ENCODE data around the gene COMMD4. TPM values are rescaled to one million over a fixed set of nuclear protein-coding genes. Genes with fewer than 3 reads are reported as not detected.

Gene COMMD4
- total and polyA plus RNA-seq, 2 of the 8 experiments (the other 6 are each of a cell fraction or from before 2014, with no cell fraction given) = 131 to 236 TPM

GRCh38 chr15:75347222-75348033 is 11.6 kb downstream of the COMMD4 start:
- peak overlapping the region; percentile 63 to 87 (median 76) for H3K4me3 ChIP-seq (ENCODE audit: extremely low read depth in 1 of 4, insufficient read depth in 2 of 4, low read depth in 3 of 4, low read length in 4 of 4)
- H3K9me3 ChIP-seq (ENCODE audit: insufficient read depth in 2 of 2, low read depth in 1 of 2, low read length in 1 of 2) = no peaks in the 10 kb centered on the region
- H3K4me1 ChIP-seq (replicated peaks in 1 of 4; ENCODE audit: control insufficient read depth in 3 of 4, insufficient read depth in 4 of 4, low read length in 3 of 4) = peaks cover 0 to 9% (median 5%) of the 10 kb centered on the region in 4 experiments; a peak in 4 of 7 replicates
- H3K27ac ChIP-seq (ENCODE audit: low read depth, low read length) = no peak overlapping the region
- FAIRE-seq (no peak), DNase-seq (ENCODE audit: low read depth in 1 of 2, low spot score in 2 of 2) (peak in 1 of 2 experiments; percentile 87)
- H2BK12ac ChIP-seq (ENCODE audit: low read depth, low read length) = peak overlapping the region; percentile 39; the same call in 1 of the 2 replicates
- H3K56ac ChIP-seq (replicated peaks; ENCODE audit: insufficient read length, low read depth, low read length) = peak overlapping the region; percentile 46
- H3K14ac ChIP-seq (ENCODE audit: insufficient read length) = no peak overlapping the region
- no peak overlapping the region; the same call in 1 of the 2 replicates for H2BK15ac ChIP-seq (ENCODE audit: low read length)
- no peaks in the 10 kb centered on the region for H3K79me1 ChIP-seq (ENCODE audit: low read depth, low read length)
- peak overlapping the region; percentile 69 for H2AFZ ChIP-seq (ENCODE audit: low read length)
- H2BK20ac ChIP-seq (ENCODE audit: low read length) = no peak overlapping the region
- POLR2A ChIA-PET (ENCODE audit: partially characterized antibody) = interaction anchor here (1.3 to 8.2 kb wide), 5 partner anchors 8 to 86 kb away, joined by 3 to 69 read pairs (median 8); partner anchors contain the start of genes COMMD4 and MAN2C1
- H4K8ac ChIP-seq (ENCODE audit: extremely low read depth, insufficient read depth, low read length) = no peak overlapping the region; the same call in 1 of the 2 replicates
- H3K4ac ChIP-seq (replicated peaks; ENCODE audit: insufficient read length, low read depth, low read length) = peak overlapping the region; percentile 85
- H3K27me3 ChIP-seq (replicated peaks in 1 of 4; ENCODE audit: control insufficient read depth in 3 of 4, extremely low read depth in 1 of 4, insufficient read depth in 3 of 4, low read length in 3 of 4) = peaks cover 0 to 31% (median 16%) of the 10 kb centered on the region in 4 experiments; a peak in 5 of 7 replicates
- no peak overlapping the region for H2AK5ac ChIP-seq (ENCODE audit: low read depth, low read length)
- peak overlapping the region; percentile 87 for H3K18ac ChIP-seq (ENCODE audit: extremely low read depth, low read length)
- no peak overlapping the region for H3K23ac ChIP-seq (ENCODE audit: insufficient read length)
- no peak overlapping the region; the same call in 1 of the 2 replicates for H2BK5ac ChIP-seq (ENCODE audit: low read depth, low read length)
- 1% methylated on average over 62 of the region's 65 CpGs; no CpG with 5 or more reads in 1 of the 2 experiments for WGBS, 2 experiments (ENCODE audit: extremely low coverage in 1 of 2, insufficient coverage in 1 of 2, insufficient read length in 1 of 2, insufficient replicate concordance in 2 of 2, low coverage in 1 of 2, low lambda C conversion rate in 2 of 2, missing lambda C conversion rate in 1 of 2)
- no peak overlapping the region for H2BK120ac ChIP-seq (replicated peaks; ENCODE audit: low read depth, low read length)
- H4K91ac ChIP-seq (replicated peaks; ENCODE audit: insufficient read length, low read length) = peak overlapping the region; percentile 65
- H4K20me1 ChIP-seq (replicated peaks in 1 of 2; ENCODE audit: control insufficient read depth in 1 of 2, insufficient read depth in 2 of 2, low read length in 2 of 2) = peaks cover 0 to 7% of the 10 kb centered on the region in 2 experiments
- H3K23me2 ChIP-seq (ENCODE audit: low read depth, low read length) = peaks cover 17% of the 10 kb centered on the region
- peak overlapping the region; percentile 84 to 85 for H3K4me2 ChIP-seq (ENCODE audit: insufficient read depth in 1 of 2, low read depth in 2 of 2, low read length in 2 of 2)
- H3K9ac ChIP-seq (replicated peaks in 1 of 4; ENCODE audit: extremely low read depth in 1 of 4, low read depth in 3 of 4, low read length in 3 of 4) = peak overlapping the region in 3 of 4 experiments; percentile 26 to 56 (median 51); a peak in 5 of 7 replicates
- no peaks in the 10 kb centered on the region for H3K36me3 ChIP-seq (ENCODE audit: control insufficient read depth in 2 of 4, insufficient read depth in 4 of 4, low read length in 3 of 4)
- CTCF ChIA-PET (ENCODE audit: partially characterized antibody) = interaction anchor here (1.0 to 1.6 kb wide), 4 partner anchors 11 to 41 kb away, joined by 3 to 6 read pairs (median 4); partner anchors contain the start of gene MAN2C1
- no peaks in the 10 kb centered on the region for H3K79me2 ChIP-seq (ENCODE audit: control insufficient read depth in 1 of 2, insufficient read depth in 2 of 2, low read length in 2 of 2)
- H4K5ac ChIP-seq (ENCODE audit: insufficient read length, low read depth, low read length) = no peak overlapping the region
- peak in 1 of 2 experiments; percentile 75; a peak in 2 of 4 replicates for TF ChIP-seq HDAC2 (IDR thresholded peaks at IDR 0.05; ENCODE audit: borderline replicate concordance in 1 of 2, low read depth in 2 of 2, low read length in 2 of 2)
- TF ChIP-seq PHF8 (conservative IDR thresholded peaks at IDR 0.05; ENCODE audit: low read depth, low read length) = no peak
- TF ChIP-seq GTF2F1 (IDR thresholded peaks at IDR 0.05; ENCODE audit: borderline replicate concordance, low read depth, low read length) = no peak
- no peak for TF ChIP-seq SIRT6 (IDR thresholded peaks at IDR 0.05; ENCODE audit: low read length)
- no peak for TF ChIP-seq KDM5A (IDR thresholded peaks at IDR 0.05; ENCODE audit: low read length)
- no peak for TF ChIP-seq TAF7 (optimal IDR thresholded peaks at IDR 0.05; ENCODE audit: borderline replicate concordance, low read depth, low read length)
- TF ChIP-seq TCF12 (IDR thresholded peaks at IDR 0.05; ENCODE audit: low read depth, low read length) = no peak
- peak; percentile 33; the same call in 1 of the 2 replicates for TF ChIP-seq SIX5 (IDR thresholded peaks at IDR 0.05; ENCODE audit: low read depth, low read length)
- no peak for TF ChIP-seq ZNF274 (IDR thresholded peaks at IDR 0.05; ENCODE audit: borderline replicate concordance, extremely low read depth, low read length)
- no peak for TF ChIP-seq SP4 (IDR thresholded peaks at IDR 0.05; ENCODE audit: low read length)
- TF ChIP-seq NANOG (IDR thresholded peaks at IDR 0.05; ENCODE audit: insufficient read depth, low read depth, low read length, poor library complexity, severe bottlenecking) = no peak
